K562 (cell line): ENCODE results near the gene PRDM16. TPM values are rescaled to one million over a fixed set of nuclear protein-coding genes. Genes with fewer than 3 reads are reported as not detected.

Experiments used
- ATAC-seq: fragments of 200-7000 bp; cut with Tn5 transposase; 3 replicates; pipeline ENCODE4 v1.9.1; 2020; ENCODE audit warnings: moderate library complexity
- BruUV-seq: library from RNA; stranded (reverse); fragments of 400-500 nt; replicated peaks from 2 replicates; lab custom pipeline; 2021; lab: Mats Ljungman, UMichigan
- CTCF ChIA-PET: fragments of 300-600 bp; formaldehyde crosslinking; extraction: SDS; loops from one replicate; lab custom pipeline; 2021; ENCODE audit warnings: low intra/inter-chr PET ratio; lab: Yijun Ruan, JAX
- POLR2A ChIA-PET: fragments of 300-600, 350-650 bp; sonication (Branson Sonifier 250); formaldehyde crosslinking; extraction: SDS; loops from one replicate; lab custom pipeline; 2021; ENCODE audit warnings: antibody characterized with exemption, inconsistent platforms; lab: Yijun Ruan, JAX
- DNase-seq, 4 experiments: peaks; one replicate each; pipeline versions ENCODE4 v3.0.0 to v3.0.0-alpha.2; 2011 to 2018; ENCODE audit warnings: low spot score in 3 of 4, mixed read lengths in 3 of 4; ENCODE audit errors: extremely low read depth in 1 of 4
- FAIRE-seq: peaks from 2 replicates; lab custom pipeline; 2011; peaks lifted over from hg19 to GRCh38; lab: Jason Lieb, UNC
- H2AFZ ChIP-seq: 2 replicates; pipeline ENCODE4 v1.6.0; 2011; ENCODE audit warnings: low read depth, low read length, control low read depth, inconsistent platforms
- H3K27ac ChIP-seq: fragments of 200-600 bp; 3 replicates; pipeline ENCODE4 v1.8.0; 2011; ENCODE audit warnings: low read depth, mild to moderate bottlenecking, control low read depth, inconsistent platforms, low read length, moderate library complexity, mixed read lengths; ENCODE audit errors: extremely low read depth
- H3K27me3 ChIP-seq, 2 experiments: fragments of 300-600 bp in 1 of 2; 2 replicates in 1 of 2; 3 replicates in 1 of 2; pipeline versions ENCODE4 v1.6.0 to v1.8.0; 2011; ENCODE audit warnings: inconsistent platforms in 2 of 2, low read length in 2 of 2, mild to moderate bottlenecking in 1 of 2, mixed read lengths in 1 of 2, moderate library complexity in 1 of 2; ENCODE audit not compliant: control insufficient read depth in 2 of 2, insufficient read depth in 2 of 2
- H3K36me3 ChIP-seq: fragments of 300-600 bp; 3 replicates; pipeline ENCODE4 v1.8.0; 2011; ENCODE audit warnings: mild to moderate bottlenecking, low read length, inconsistent platforms; ENCODE audit not compliant: control insufficient read depth, insufficient read depth
- H3K4me1 ChIP-seq, 2 experiments: fragments of 200-600 bp in 1 of 2; replicated peaks in 1 of 2; 2 replicates in 1 of 2; 3 replicates in 1 of 2; pipeline versions ENCODE4 v1.5.1 to v1.8.0; 2011; ENCODE audit warnings: inconsistent platforms in 2 of 2, low read length in 2 of 2, mild to moderate bottlenecking in 1 of 2, mixed read lengths in 1 of 2, moderate library complexity in 1 of 2; ENCODE audit not compliant: control insufficient read depth in 2 of 2, insufficient read depth in 2 of 2
- H3K4me2 ChIP-seq: 2 replicates; pipeline ENCODE4 v1.6.1; 2011; ENCODE audit warnings: low read length, control low read depth, inconsistent platforms, mixed read lengths; ENCODE audit not compliant: insufficient read depth
- H3K4me3 ChIP-seq: fragments of 200-600 bp; sonication (generic), shearing (Covaris generic); 2 replicates; pipeline ENCODE4 v1.5.1; 2016; ENCODE audit warnings: control low read depth, inconsistent platforms
- H3K79me2 ChIP-seq: fragments of 200-600 bp; 3 replicates; pipeline ENCODE4 v1.8.0; 2011; ENCODE audit warnings: low read length, inconsistent platforms; ENCODE audit not compliant: control insufficient read depth, insufficient read depth
- H3K9ac ChIP-seq, 2 experiments: 2 replicates each; pipeline versions ENCODE4 v1.6.0 to v1.6.1; 2011; ENCODE audit warnings: low read depth in 2 of 2, low read length in 2 of 2, control low read depth in 1 of 2, inconsistent platforms in 1 of 2, mild to moderate bottlenecking in 1 of 2, mixed read lengths in 1 of 2; ENCODE audit not compliant: insufficient read depth in 1 of 2
- H3K9me1 ChIP-seq: one replicate; pipeline ENCODE4 v1.6.0; 2011; ENCODE audit warnings: inconsistent platforms, mild to moderate bottlenecking, low read length, moderate library complexity; ENCODE audit not compliant: control insufficient read depth, insufficient read depth
- H3K9me3 ChIP-seq: replicated peaks from 2 replicates; pipeline ENCODE4 v1.5.1; 2011; ENCODE audit warnings: low read depth, low read length, inconsistent platforms; ENCODE audit not compliant: control insufficient read depth, insufficient read depth
- H4K20me1 ChIP-seq: replicated peaks from 2 replicates; pipeline ENCODE4 v1.6.1; 2011; ENCODE audit warnings: low read length, inconsistent platforms, mixed read lengths; ENCODE audit not compliant: control insufficient read depth, insufficient read depth
- CBFA2T2 ChIP-seq: fragments of 450-650 bp; conservative IDR thresholded peaks from 2 replicates; pipeline ENCODE4 v1.6.1; 2017; ENCODE audit warnings: mild to moderate bottlenecking
- HLTF ChIP-seq: fragments of 450-650 bp; IDR thresholded peaks from 2 replicates; pipeline ENCODE4 v1.6.1; 2016
- MTA2 ChIP-seq: fragments of 450-650 bp; IDR thresholded peaks from 2 replicates; pipeline ENCODE4 v1.6.1; 2016; ENCODE audit warnings: low read depth
- RAD51 ChIP-seq: fragments of 450-650 bp; IDR thresholded peaks from 2 replicates; pipeline ENCODE4 v1.7.1; 2016; ENCODE audit warnings: low read depth, mild to moderate bottlenecking, borderline replicate concordance
- USF1 ChIP-seq: sonication (generic); formaldehyde crosslinking; IDR thresholded peaks from 2 replicates; pipeline ENCODE4 v1.9.0; 2022; ENCODE audit warnings: mild to moderate bottlenecking, missing genetic modification reagents
- USF2 ChIP-seq: sonication (generic); formaldehyde crosslinking; IDR thresholded peaks from 2 replicates; pipeline ENCODE4 v1.5.0; 2020; ENCODE audit warnings: missing genetic modification reagents
- ZFP36 ChIP-seq: fragments of 150-350 bp; IDR thresholded peaks from 2 replicates; pipeline ENCODE4 v1.6.1; 2018; ENCODE audit warnings: low read length, low read depth; ENCODE audit not compliant: partially characterized antibody
- ZNF785 ChIP-seq: fragments of 250-450 bp; sonication (Bioruptor Pico); IDR thresholded peaks from 2 replicates; pipeline ENCODE4 v1.4.0; 2020; ENCODE audit warnings: mild to moderate bottlenecking
- WGBS: fragments of 100-300 bp; shearing (Covaris generic); methylation state at CpG from one replicate; pipeline ENCODE4 v1.1.6; 2016; ENCODE audit warnings: low coverage, mixed read lengths; ENCODE audit not compliant: insufficient coverage; ENCODE audit errors: missing lambda C conversion rate; 5-methylcytosine and 5-hydroxymethylcytosine counted together
- in situ Hi-C: fragments of 300-500 bp; cut with MboI; formaldehyde crosslinking; loops from 4 replicates; pipeline ENCODE4 v1.15.0; 2018; ENCODE audit warnings: inconsistent platforms, mixed read lengths
- intact Hi-C: fragments of 100-400 bp; cut with micrococcal nuclease; formaldehyde crosslinking; loops from 2 replicates; pipeline ENCODE4 v1.14.2; 2022
- polyA plus RNA-seq, 8 experiments: library from polyadenylated mRNA; depleted of rRNA in 4 of 8; stranded (reverse) in 5 of 8; unstranded in 3 of 8; fragments of >200 nt; fragmentation: Nextera tagmentation in 2 of 8; fragmentation: Illumina TruSeq in 1 of 8; extraction: Ambion mirVana in 2 of 8; extraction: Trizol in 1 of 8; gene quantifications; 2 replicates each; pipeline versions ENCODE4 v1.2.1 to v1.2.3, GENCODE V29; 2011 to 2014; ENCODE audit warnings: inconsistent platforms in 1 of 8, missing spikeins in 1 of 8
- total RNA-seq, 7 experiments: library from RNA; depleted of rRNA in 6 of 7; stranded (reverse); fragments of >200 nt in 6 of 7; fragmentation: Illumina TruSeq in 2 of 7; extraction: Trizol in 2 of 7; gene quantifications; 2 replicates each; pipeline versions ENCODE4 v1.2.1 to v1.2.3, GENCODE V29; 2011 to 2021; ENCODE audit warnings: low replicate concordance in 1 of 7

Gene PRDM16
- total and polyA plus RNA-seq, 9 of the 15 experiments (the other 6 are each of a cell fraction or from before 2014, with no cell fraction given), result 0.10 to 0.27 TPM; not detected in 7

DNA sequence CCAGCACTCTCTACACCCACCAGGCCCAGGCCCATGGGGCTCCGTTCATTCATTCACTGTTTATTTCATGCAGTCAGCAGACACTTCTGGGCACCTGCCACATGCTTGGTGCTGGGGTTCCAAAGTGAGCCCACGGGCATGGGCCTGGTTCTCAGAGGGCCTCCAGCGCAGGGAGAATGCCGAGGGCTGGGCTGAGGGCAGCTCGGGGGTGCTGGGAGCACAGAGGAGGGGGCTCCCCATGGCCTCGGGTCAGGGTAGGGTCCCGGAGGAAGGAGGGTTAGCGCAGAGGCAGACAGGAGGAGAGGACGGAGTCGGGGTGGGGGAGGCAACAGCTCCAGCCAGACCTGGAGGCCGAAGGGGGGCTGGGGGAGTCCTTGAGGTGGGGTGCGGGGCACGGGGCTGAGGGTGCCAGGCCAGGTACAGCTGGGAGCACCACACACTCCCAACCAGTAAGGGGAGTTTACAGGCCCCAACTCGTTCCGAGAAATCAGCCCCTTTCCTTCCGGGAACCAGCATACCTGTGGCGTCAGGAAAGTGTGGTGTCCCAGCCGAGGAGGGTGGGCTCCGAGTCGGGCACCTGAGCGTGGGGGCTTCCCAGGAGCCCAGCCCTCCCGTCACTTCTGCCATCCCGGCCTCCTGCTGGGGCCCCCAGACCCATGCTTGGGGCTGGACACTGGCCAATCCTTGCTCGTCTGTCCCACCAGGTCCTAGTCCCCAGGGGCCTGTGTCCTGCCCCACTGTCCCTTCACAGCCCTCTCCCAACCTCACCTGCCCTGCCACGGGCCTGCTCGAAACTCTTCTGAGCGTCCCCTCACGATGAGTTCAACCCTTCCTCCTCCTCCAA is 396.3 kb downstream of the PRDM16 start:
- TF ChIP-seq CBFA2T2 (0 out of 2 replicates have a peak, but pooled peaks have one; percentile 18), ZNF785 (CRISPR knock-in tag) (no peak)
- no peak overlapping the region; a peak in 1 of 4 replicates for H3K9ac ChIP-seq
- intact Hi-C loops, result no loop called here
- no peak overlapping the region for H3K27ac ChIP-seq
- DNase-seq (no peak), ATAC-seq (no peak), FAIRE-seq (no peak)
- H3K79me2 ChIP-seq, result no peaks in the 10 kb centered on the region
- H3K9me1 ChIP-seq, result no peaks in the 10 kb centered on the region
- H3K4me2 ChIP-seq, result no peak overlapping the region
- H3K36me3 ChIP-seq, result no peaks in the 10 kb centered on the region
- no peak overlapping the region for H2AFZ ChIP-seq
- POLR2A ChIA-PET, result interaction anchor here (0.6 to 0.7 kb wide), 2 partner anchors 12 to 72 kb away, joined by 4 read pairs; no protein-coding TSS in a partner anchor
- 3% methylated on average over 22 of the region's 28 CpGs for WGBS
- CTCF ChIA-PET, result no interaction called here
- BruUV-seq, result no TSS peak
- H4K20me1 ChIP-seq, result peaks cover 44% of the 10 kb centered on the region
- no peaks in the 10 kb centered on the region for H3K9me3 ChIP-seq
- H3K4me1 ChIP-seq, result peaks cover 0 to 47% of the 10 kb centered on the region in 2 experiments; a peak in 2 of 5 replicates
- in situ Hi-C loops, result no loop called here
- H3K4me3 ChIP-seq, result no peak overlapping the region
- peaks cover 53 to 84% of the 10 kb centered on the region in 2 experiments; a peak in 4 of 5 replicates for H3K27me3 ChIP-seq

DNA sequence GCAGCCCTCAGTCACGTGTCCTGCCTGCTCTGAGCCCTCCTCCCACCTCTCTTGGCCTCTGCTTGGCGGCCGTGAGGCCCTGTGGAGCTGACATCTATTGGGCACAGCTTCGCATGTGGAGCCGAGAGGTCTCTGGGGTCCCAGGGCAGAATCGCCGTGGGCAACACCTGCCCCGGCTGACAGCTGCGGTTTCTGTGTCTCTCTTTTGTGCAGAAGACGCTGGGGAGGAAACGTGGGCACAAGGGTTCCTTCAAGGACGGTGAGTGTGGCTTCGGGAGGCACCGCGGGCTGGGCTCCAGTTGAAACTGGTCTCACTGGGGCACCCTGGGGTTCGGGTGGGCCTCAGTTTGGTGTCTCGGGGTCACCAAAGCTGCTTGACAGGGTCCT is 396.9 kb downstream of the PRDM16 start:
- Histone ChIP-seq H3K4me2 (no peak overlapping the region), H4K20me1 (peaks cover 39% of the 10 kb centered on the region), H3K9ac (no peak overlapping the region), H3K27ac (no peak overlapping the region), H3K9me1 (peaks cover 4% of the 10 kb centered on the region), H3K4me3 (no peak overlapping the region), H3K27me3 (peaks cover 47 to 79% of the 10 kb centered on the region in 2 experiments; a peak in 4 of 5 replicates), H3K9me3 (no peaks in the 10 kb centered on the region), H2AFZ (no peak overlapping the region), H3K79me2 (no peaks in the 10 kb centered on the region), H3K4me1 (peaks cover 0 to 53% of the 10 kb centered on the region in 2 experiments; a peak in 2 of 5 replicates), H3K36me3 (no peaks in the 10 kb centered on the region)
- DNase-seq (peak in 1 of 4 experiments; percentile 36), FAIRE-seq (no peak), ATAC-seq (peak; percentile 8; the same call in 1 of the 3 replicates)
- no TSS peak for BruUV-seq
- WGBS, result 4% methylated on average over 17 of the region's 17 CpGs
- in situ Hi-C loops (no loop called here), intact Hi-C loops (no loop called here)
- POLR2A ChIA-PET, result interaction anchor here (0.6 kb wide), 1 partner anchor 13 kb away, joined by 4 read pairs; no protein-coding TSS in a partner anchor
- TF ChIP-seq USF2 (CRISPR knock-in tag), result peak; percentile 71; the same call in 1 of the 2 replicates
- TF ChIP-seq HLTF, result no peak
- peak; percentile 84 for TF ChIP-seq USF1 (CRISPR knock-in tag)
- TF ChIP-seq ZFP36, result peak; percentile 87
- TF ChIP-seq MTA2, result no peak
- 0 out of 2 replicates have a peak, but pooled peaks have one; percentile 47 for TF ChIP-seq RAD51
- CTCF ChIA-PET, result no interaction called here
